ENCODE measurements around the gene OR6B1.

The OR6B1 gene

DNA sequence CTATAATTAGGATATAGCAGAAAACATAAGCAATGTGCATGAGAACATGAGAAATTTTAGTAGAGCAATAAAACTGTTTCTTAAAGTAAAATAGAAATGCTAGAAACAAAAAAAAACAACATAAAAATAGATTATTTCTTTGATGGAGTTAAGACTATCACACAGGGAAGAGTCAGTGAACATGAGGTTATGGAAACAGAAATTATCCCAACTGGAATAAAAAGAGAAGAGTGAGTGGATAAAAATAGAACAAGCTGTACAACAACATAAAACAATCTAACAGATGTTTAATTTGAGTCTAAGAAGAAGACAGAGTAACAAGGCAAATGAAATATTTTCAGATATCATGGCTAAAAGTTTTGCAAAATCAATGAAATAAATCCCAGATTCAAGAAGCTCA, 7.5 kb upstream of the OR6B1 start:
- no peak for DNase-seq (ENCODE audit: extremely low spot score)
- POLR2A ChIA-PET = no interaction called here
- CTCF ChIA-PET = no interaction called here
- TF ChIP-seq ZNF384 (IDR thresholded peaks at IDR 0.05) (no peak), L3MBTL2 (conservative IDR thresholded peaks at IDR 0.05) (no peak), SUZ12 (IDR thresholded peaks at IDR 0.05) (no peak), TARDBP (IDR thresholded peaks at IDR 0.05) (no peak), NFRKB (IDR thresholded peaks at IDR 0.05) (no peak), ELF4 (IDR thresholded peaks at IDR 0.05) (no peak), FOXA1 (IDR thresholded peaks at IDR 0.05) (no peak), BHLHE40 (IDR thresholded peaks at IDR 0.05; ENCODE audit: borderline replicate concordance) (no peak), FOXM1 (IDR thresholded peaks at IDR 0.05; ENCODE audit: borderline replicate concordance) (no peak), HDGF (IDR thresholded peaks at IDR 0.05; ENCODE audit: borderline replicate concordance) (no peak), FOXK2 (IDR thresholded peaks at IDR 0.05) (no peak), LEF1 (IDR thresholded peaks at IDR 0.05; ENCODE audit: borderline replicate concordance) (no peak), SP1 (IDR thresholded peaks at IDR 0.05) (no peak), CTBP1 (IDR thresholded peaks at IDR 0.05; ENCODE audit: borderline replicate concordance) (no peak)
- TF ChIP-seq, protein P1, sequence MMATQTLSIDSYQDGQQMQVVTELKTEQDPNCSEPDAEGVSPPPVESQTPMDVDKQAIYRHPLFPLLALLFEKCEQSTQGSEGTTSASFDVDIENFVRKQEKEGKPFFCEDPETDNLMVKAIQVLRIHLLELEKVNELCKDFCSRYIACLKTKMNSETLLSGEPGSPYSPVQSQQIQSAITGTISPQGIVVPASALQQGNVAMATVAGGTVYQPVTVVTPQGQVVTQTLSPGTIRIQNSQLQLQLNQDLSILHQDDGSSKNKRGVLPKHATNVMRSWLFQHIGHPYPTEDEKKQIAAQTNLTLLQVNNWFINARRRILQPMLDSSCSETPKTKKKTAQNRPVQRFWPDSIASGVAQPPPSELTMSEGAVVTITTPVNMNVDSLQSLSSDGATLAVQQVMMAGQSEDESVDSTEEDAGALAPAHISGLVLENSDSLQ (IDR thresholded peaks at IDR 0.05) = no peak

DNA sequence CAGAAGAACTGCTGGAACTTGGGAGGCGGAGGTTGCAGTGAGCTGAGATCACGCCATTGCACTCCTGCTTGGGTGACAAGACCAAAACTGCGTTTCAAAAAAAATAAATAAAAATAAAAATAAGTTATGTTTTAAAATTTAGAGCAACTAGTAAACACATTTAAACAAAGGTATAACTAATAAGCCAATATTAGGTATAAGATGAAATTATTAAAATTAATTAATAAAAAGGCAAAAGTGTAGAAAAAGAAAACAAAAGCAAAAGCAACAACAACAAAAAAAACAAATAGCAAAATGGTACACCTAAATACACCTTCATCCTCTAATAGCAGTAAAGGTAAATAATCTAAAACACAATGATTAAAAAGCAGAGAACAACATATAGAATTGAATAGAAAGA, 6.2 kb upstream of the OR6B1 start:
- TF ChIP-seq ARNT (IDR thresholded peaks at IDR 0.05) (no peak), FOXA1 (IDR thresholded peaks at IDR 0.05) (no peak), HDGF (IDR thresholded peaks at IDR 0.05; ENCODE audit: borderline replicate concordance) (no peak), BHLHE40 (IDR thresholded peaks at IDR 0.05; ENCODE audit: borderline replicate concordance) (no peak), ELF4 (IDR thresholded peaks at IDR 0.05) (no peak), SUZ12 (IDR thresholded peaks at IDR 0.05) (no peak), SP1 (IDR thresholded peaks at IDR 0.05) (no peak), TARDBP (IDR thresholded peaks at IDR 0.05) (no peak), FOXM1 (IDR thresholded peaks at IDR 0.05; ENCODE audit: borderline replicate concordance) (no peak), CTBP1 (IDR thresholded peaks at IDR 0.05; ENCODE audit: borderline replicate concordance) (no peak), NFRKB (IDR thresholded peaks at IDR 0.05) (no peak), LEF1 (IDR thresholded peaks at IDR 0.05; ENCODE audit: borderline replicate concordance) (no peak), ZNF384 (IDR thresholded peaks at IDR 0.05) (no peak)
- TF ChIP-seq, protein P1 (IDR thresholded peaks at IDR 0.05) = no peak
- CTCF ChIA-PET = no interaction called here
- POLR2A ChIA-PET = no interaction called here

DNA sequence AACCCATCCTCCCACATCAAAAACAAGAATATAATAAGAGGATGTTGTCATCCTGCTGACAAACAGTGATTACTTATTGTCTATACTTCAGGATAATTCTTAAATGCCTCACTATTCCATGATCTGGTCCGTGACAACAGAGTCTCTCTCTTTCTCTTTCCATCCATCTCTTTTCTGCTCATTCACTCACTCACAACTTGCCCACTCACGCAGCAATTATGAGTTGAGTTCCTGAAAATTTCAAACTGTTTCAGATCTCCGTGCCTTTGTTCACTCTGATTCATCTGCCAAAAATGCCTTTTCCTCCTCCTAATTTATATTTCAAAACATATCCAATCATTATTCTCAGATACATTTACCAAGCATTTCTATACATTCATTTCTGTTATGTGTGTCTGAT, 1.4 kb downstream of the OR6B1 start:
- POLR2A ChIA-PET = no interaction called here
- DNase-seq (ENCODE audit: extremely low spot score) = no peak
- CTCF ChIA-PET = no interaction called here

More for the DNA sequence above, 6.2 kb upstream of the OR6B1 start:
- DNase-seq (ENCODE audit: extremely low spot score) = no peak

DNA sequence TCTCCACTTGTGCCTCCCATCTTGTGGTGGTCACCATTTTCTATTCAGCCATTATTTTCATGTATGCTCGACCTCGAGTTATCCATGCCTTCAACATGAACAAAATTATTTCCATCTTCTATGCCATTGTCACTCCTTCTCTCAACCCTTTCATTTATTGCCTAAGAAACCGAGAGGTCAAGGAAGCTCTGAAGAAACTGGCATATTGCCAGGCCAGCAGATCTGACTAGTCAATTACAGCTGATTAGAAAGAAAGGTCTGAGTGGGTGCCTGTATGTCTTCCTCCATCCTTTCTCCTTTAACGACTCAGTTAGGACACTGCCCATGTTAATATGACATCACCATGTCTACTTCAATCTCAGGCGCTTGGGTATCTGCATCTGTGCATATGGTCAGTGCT, 4.6 kb downstream of the OR6B1 start:
- TF ChIP-seq ZNF384 (IDR thresholded peaks at IDR 0.05) (no peak), SP1 (IDR thresholded peaks at IDR 0.05) (no peak), NFRKB (IDR thresholded peaks at IDR 0.05) (no peak), FOXA1 (IDR thresholded peaks at IDR 0.05) (no peak), FOXM1 (IDR thresholded peaks at IDR 0.05; ENCODE audit: borderline replicate concordance) (no peak), ELF4 (IDR thresholded peaks at IDR 0.05) (no peak), FOXK2 (IDR thresholded peaks at IDR 0.05) (no peak), CTBP1 (IDR thresholded peaks at IDR 0.05; ENCODE audit: borderline replicate concordance) (no peak), LEF1 (IDR thresholded peaks at IDR 0.05; ENCODE audit: borderline replicate concordance) (no peak), L3MBTL2 (conservative IDR thresholded peaks at IDR 0.05) (no peak), TARDBP (IDR thresholded peaks at IDR 0.05) (no peak)
- TF ChIP-seq, protein P1 (IDR thresholded peaks at IDR 0.05) = no peak
- ChIA-PET POLR2A (no interaction called here), CTCF (no interaction called here)
- DNase-seq (ENCODE audit: extremely low spot score) = no peak

More for the DNA sequence above, 1.4 kb downstream of the OR6B1 start:
- TF ChIP-seq NFRKB (IDR thresholded peaks at IDR 0.05) (no peak), BHLHE40 (IDR thresholded peaks at IDR 0.05; ENCODE audit: borderline replicate concordance) (no peak), HDGF (IDR thresholded peaks at IDR 0.05; ENCODE audit: borderline replicate concordance) (no peak), TARDBP (IDR thresholded peaks at IDR 0.05) (no peak), LEF1 (IDR thresholded peaks at IDR 0.05; ENCODE audit: borderline replicate concordance) (no peak), ARNT (IDR thresholded peaks at IDR 0.05) (no peak), L3MBTL2 (conservative IDR thresholded peaks at IDR 0.05) (no peak), FOXK2 (IDR thresholded peaks at IDR 0.05) (no peak), ELF4 (IDR thresholded peaks at IDR 0.05) (no peak), CTBP1 (IDR thresholded peaks at IDR 0.05; ENCODE audit: borderline replicate concordance) (no peak), SP1 (IDR thresholded peaks at IDR 0.05) (no peak)
- TF ChIP-seq, protein P1 (IDR thresholded peaks at IDR 0.05) = no peak

DNA sequence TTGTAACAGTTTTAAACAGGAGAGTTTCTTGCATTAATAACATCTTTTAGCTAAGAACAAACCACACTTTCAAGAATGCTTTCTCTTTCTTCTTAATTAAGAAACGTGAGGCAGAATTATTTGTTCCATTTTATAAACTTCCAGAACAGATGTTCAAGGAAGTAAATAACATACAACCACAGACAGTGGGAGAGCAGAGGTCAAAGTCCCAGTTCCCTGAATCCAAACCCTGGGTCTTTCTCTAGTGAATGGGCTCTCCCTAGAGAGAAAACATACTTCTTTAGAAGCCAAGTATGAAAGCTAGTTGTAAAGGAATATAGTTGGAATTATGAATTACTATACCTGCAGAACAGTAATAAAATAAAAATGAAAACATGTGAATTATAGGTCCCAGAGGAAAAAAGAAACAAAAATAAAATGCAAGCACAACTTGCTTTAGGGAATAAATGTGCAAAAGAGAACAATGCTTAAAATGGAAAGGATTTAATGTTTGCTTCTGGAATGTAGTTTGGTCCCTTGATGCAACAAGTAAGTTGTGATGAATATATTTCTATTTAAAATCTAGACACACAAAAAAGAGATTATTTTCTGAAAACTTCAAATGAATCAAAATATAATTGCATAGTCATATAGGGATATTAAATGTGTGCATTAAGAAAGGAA, 6.0 kb downstream of the OR6B1 start:
- ChIA-PET CTCF (no interaction called here), POLR2A (no interaction called here)
- no peak for DNase-seq (ENCODE audit: extremely low spot score)
- no peak for TF ChIP-seq ARNT (IDR thresholded peaks at IDR 0.05)
- TF ChIP-seq FOXK2 (IDR thresholded peaks at IDR 0.05) = no peak
- TF ChIP-seq ZNF384 (IDR thresholded peaks at IDR 0.05) = no peak
- TF ChIP-seq NFRKB (IDR thresholded peaks at IDR 0.05) = no peak
- TF ChIP-seq L3MBTL2 (conservative IDR thresholded peaks at IDR 0.05) = no peak
- TF ChIP-seq TARDBP (IDR thresholded peaks at IDR 0.05) = no peak
- TF ChIP-seq SP1 (IDR thresholded peaks at IDR 0.05) = no peak
- no peak for TF ChIP-seq CTBP1 (IDR thresholded peaks at IDR 0.05; ENCODE audit: borderline replicate concordance)
- TF ChIP-seq ELF4 (IDR thresholded peaks at IDR 0.05) = no peak
- TF ChIP-seq HDGF (IDR thresholded peaks at IDR 0.05; ENCODE audit: borderline replicate concordance) = no peak
- TF ChIP-seq FOXM1 (IDR thresholded peaks at IDR 0.05; ENCODE audit: borderline replicate concordance) = no peak
